ENCODE measurements around the gene SEC14L1. TPM values are rescaled to one million over a fixed set of nuclear protein-coding genes. Genes with fewer than 3 reads are reported as not detected.
A peak's percentile ranks its signal among the peaks of the same experiment; 100 is the strongest.
"Not testable (repeated sequence)": the region's sequence is repeated elsewhere in the genome, so short reads cannot be mapped to it uniquely, and the experiment has no call there.

The SEC14L1 gene
- polyA plus RNA-seq (ENCODE audit: insufficient read length in 4 of 4): 100 to 1,000 TPM in 1 of 4 donors, 10 to 100 TPM in 3; 83.3 to 103 (median 92.6) TPM

DNA sequence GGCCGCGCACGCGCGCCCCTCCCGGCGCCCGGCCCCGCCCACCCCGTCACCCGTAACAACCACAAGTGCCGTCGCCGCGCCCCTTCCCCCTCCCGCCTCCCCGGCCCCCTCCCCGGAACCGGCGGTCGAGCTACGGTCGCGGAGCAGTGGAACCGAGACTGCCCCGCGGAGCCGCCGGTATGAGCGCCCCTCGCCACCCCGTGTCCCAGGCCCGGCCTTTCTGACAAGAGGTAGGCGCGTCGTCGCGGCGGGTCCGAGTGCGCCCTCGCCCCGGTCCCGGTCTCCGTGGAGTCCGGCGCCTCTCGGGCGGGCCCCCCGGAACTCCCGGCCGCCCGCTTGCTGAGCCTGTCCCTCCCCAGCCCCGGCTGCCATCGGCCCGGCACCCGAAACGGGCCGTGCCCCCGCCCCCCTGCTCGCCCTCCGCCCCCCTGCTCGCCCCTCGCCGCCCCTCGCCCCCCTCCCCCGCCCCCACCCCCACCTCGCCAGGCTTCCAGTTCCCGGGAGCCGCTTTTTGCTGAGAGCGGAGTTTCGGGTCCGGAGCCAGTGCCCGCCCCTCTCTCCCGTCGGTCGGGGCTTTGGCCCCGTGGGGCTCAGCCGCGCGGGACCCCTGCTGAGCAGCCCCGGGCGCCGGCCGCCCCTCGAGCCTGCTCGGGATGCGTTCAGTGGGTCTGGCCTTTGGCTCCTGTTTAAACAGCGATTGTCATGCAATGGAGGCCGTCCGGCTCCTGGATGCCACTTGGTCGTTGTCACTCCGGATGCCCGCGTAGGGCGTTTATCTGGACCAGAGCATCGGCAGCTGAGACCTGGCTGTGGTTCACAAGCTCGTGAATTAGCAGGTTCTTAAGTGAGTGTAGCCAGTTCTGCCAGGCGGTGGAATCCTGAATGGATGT lies at the start of gene SEC14L1:
SEC14L1 (plus strand) TSS at position 92 of the 890 bp plus-strand sequence. CDS start 2,628 bp downstream, outside the sequence.
- no peak for DNase-seq (ENCODE audit: low read depth in 4 of 4, low spot score in 2 of 4)

DNA sequence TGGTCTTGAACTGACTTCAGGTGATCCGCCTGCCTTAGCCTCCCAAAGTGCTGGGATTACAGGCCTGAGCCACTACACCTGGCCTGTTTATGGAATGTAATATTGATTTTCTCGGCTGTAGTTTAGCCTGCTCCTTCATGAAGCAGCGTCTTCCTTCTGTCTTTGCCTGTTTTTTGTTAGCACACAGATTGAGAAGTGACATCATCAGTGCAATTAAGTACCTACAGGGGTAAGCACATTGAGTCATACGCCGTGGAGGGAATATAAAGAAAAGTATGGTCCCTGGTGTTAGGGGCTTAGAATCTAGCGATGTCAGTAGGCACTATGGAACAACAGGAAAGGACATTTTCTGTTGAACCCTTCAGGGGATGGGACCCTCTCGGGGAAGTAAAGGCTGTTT lies 48.7 kb upstream of the SEC14L1 start:
- DNase-seq (ENCODE audit: low read depth in 4 of 4, low spot score in 2 of 4): no peak

DNA sequence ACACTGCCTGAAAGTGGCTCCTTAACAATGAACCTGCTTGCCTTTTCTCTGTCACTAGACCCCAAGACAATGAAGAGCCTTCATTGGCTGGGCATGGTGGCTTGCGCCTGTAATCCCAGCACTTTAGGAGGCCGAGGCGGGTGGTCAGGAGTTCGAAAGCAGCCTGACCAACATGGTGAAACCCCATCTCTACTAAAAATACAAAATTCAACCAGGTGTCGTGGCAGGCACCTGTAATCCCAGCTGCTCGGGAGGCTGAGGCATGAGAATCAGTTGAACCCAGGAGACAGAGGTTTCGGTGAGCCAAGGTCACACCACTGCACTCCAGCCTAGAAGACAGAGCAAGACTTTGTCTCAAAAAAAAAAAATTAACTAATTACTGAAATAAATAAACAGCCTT lies 45.3 kb upstream of the SEC14L1 start:
- DNase-seq (ENCODE audit: low read depth in 4 of 4, low spot score in 2 of 4): no peak

DNA sequence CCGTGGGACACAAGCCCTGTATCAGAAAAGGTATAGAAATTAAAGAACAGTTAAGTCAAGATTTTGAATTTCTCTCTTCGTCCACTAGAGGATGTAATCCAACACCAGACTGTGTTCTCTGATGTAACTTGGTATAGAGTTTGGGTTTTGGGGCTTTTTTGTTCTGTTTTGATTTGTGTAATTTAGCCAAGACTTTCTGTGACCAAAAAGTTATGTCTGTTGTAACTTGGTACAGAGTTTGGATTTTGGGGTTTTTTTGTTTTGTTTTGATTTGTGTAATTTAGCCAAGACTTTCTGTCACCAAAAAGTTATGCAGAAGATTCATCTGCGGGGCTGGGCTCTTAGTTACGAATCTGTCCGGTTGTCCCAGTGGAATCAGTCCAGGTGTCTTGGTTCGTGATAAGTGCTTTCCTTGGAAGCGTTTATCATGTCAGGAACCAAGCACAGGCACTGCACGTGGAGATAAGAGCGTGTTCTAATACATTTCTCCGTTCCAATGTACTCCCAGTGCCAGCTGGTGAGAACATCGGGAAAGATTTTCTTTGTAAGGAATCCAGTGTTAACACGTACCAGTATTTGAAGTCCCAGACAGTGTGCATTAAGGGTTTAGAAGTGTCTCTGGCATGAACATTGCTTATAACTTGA lies 44.1 kb upstream of the SEC14L1 start:
- no peak for DNase-seq (ENCODE audit: low read depth in 4 of 4, low spot score in 2 of 4)

DNA sequence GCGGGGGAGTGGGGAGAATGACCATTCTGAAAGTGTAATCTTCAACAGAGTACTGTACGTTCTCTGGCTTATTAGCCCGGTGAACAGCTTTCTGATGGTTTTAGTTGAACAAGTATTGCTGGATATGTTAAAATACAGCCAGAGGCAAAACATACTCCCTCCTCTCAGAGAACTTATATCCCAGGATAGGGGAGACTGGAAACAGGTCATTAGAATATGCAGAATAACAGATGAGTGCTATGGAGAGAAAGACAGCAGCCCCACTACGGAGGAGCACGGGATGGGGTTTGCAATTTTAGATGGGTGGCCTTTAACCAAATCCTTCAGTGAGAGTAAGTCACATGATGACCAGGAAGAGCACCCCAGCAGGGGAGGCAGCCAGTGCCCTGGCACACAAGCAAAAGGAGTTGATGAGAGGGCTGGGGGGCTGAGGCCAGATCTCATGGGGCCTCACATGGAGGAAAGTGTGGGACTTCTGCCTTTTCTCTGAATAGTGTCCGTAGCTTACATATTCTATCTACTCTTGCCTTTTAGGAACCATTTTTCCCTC lies 43.1 kb upstream of the SEC14L1 start:
- no peak for DNase-seq (ENCODE audit: low read depth in 4 of 4, low spot score in 2 of 4)

DNA sequence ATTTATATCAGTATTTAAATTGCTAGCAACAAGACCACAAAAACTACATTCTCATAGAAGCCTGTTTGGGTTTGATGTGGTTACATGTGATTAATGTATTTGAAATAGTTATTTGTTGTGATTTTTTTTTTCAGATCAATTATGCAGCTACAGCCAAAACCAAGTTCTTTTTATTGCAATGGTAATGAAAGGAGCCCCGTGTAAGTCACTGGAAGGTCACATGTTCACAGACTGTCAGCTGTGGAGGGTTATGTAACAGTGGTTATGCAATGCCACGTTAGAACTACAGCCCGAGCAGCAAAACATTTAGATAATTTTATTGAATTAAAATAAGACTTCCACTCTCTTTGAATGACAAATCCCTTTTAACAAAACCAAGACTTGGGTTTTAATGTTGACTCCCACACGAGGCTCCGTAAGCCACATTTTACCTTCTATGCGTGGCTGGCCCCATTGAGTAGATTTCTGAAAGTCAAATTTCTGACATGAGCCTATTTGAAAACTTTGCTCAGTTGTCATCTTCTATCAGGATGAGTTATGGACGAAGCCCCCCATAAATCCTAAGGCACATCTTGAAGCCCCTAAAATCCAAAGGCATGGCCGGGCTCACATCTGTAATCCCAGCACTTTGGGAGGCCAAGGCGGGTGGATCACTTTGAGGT lies 41.8 kb upstream of the SEC14L1 start:
- DNase-seq (ENCODE audit: low read depth in 4 of 4, low spot score in 2 of 4): no peak

DNA sequence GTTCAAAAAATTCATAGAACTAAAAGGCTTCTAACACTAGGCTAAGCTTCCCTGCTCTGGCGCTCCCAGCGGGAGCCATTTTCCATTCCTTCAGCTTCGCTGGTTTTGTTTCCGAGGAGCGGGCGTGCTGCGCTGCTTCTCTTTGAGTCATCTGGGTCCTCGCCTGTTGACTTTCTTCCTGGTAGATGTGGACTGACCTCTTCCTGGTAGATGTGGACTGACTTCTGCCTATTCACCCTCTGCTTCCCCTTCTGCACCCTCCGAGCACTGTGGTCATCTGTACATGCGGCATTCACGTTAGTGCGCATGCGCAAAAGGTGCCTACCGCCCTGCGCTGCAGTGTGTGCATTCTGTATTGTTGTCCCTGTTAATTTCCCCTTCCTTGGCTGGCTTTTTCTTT lies 40.8 kb upstream of the SEC14L1 start:
- DNase-seq (ENCODE audit: low read depth in 4 of 4, low spot score in 2 of 4): no peak

DNA sequence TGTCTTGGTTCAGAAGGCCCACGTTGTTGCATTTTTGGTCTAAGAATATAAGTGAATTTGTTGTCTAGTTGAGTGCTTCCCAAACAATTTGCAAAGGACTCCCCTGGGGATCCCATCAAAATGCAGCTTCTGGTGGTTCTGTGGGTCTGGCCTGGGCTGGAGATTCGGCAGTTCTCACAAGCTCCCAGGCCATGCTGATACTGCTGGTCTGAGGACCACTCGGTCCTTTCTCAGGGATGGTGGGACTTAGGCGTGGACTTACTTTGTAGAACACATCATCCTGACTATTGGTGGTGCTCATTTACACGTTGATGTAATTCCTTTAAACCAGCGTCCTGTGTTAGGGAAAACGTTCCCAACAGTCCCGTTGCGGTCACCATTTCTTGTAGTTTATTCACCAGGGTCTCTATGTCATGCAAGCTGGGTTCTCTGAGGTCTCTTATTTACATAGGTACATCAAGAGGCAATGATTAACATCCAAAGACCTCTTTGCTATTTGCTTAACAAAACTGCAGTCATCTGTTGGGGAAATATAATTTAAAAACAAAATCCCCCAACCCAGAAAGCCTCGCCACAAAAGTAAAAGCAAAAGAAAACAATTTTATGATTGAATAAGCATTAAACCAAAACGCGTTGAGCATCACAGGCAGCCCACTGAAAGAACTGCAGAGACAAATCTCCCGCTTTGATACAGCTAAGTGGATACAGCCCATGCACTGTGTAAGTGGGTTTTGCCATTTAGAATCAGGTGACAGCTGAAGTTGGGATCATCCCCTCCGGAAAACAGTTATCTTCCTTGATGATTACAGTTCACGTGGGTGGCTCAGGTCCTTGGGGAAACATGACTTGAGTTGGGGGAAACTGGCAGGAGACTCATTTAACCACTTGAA lies 39.0 kb upstream of the SEC14L1 start:
- no peak for DNase-seq (ENCODE audit: low read depth in 4 of 4, low spot score in 2 of 4)

DNA sequence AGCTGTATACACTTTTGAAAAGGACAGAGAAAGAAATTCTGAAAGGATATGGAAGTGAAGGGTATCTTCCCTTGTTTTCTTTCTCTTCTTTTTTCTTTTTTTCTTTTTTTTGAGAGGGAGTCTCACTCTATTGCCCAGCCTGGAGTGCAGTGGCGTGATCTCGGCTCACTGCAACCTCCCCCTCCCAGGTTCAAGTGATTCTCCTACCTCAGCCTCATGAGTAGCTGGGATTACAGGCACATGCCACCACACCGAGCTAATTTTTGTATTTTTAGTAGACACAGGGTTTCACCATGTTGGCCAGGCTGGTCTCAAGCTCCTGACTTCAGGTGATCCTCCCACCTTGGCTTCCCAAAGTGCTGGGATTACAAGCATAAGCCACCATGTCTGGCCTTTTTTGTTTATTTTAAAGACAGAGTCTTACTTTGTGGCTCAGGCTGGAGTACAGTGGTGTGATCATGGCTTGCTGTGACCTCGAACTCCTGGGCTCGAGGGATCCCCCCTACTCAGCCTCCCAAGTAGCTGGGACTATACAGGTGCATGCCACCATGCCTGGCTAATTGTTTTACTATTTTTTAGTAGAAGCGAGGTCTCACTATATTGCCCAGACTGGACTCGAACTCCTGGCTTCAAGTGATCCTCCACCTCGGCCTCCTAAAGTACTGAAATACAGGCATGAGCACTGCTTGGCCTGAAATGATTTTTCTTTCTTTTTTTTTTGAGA lies 38.2 kb upstream of the SEC14L1 start:
- not testable (repeated sequence) for DNase-seq (ENCODE audit: low read depth in 4 of 4, low spot score in 2 of 4)

DNA sequence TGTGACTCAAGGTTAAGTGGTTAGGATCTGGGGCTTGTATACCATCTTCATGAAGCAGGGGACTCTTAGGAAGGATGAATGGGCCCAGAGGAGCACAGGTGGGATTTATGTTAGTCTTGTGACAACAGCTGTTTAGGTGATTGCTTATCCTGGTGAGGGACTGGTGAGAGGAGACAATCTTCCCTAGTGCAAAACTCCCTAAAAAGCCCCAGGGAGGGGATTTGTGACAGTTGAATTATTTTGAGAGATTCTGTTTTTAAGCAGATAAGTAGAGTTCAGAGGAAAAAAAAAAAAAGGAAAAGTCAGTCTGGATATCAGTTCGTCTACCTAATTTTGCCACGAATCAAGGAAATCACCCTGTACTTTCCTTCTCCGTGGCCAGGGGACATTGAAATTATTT lies 35.1 kb upstream of the SEC14L1 start:
- DNase-seq (ENCODE audit: low read depth in 4 of 4, low spot score in 2 of 4): no peak

DNA sequence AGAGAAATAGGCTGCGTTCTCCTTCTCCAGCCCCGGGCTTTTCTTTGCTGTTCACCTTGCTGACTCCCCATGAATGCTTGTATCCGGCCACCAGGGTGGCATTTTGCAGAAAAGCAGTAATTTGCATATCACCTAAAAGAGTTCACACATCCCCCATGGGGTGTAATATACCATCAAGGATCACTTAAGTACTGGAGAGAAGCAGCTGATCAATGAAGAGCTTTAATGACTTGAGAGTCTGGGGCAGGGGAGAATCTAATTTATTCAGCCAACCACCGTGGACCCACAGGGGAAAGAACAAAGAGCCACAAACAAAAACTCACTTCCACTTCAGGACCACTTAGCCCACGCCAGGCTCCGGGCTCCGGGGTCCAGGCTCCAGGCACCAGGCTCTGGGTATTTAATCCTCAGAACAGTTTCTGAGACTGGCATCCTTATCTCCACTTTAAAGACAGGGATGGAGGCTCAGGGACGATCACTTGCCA lies 33.9 kb upstream of the SEC14L1 start:
- no peak for DNase-seq (ENCODE audit: low read depth in 4 of 4, low spot score in 2 of 4)

DNA sequence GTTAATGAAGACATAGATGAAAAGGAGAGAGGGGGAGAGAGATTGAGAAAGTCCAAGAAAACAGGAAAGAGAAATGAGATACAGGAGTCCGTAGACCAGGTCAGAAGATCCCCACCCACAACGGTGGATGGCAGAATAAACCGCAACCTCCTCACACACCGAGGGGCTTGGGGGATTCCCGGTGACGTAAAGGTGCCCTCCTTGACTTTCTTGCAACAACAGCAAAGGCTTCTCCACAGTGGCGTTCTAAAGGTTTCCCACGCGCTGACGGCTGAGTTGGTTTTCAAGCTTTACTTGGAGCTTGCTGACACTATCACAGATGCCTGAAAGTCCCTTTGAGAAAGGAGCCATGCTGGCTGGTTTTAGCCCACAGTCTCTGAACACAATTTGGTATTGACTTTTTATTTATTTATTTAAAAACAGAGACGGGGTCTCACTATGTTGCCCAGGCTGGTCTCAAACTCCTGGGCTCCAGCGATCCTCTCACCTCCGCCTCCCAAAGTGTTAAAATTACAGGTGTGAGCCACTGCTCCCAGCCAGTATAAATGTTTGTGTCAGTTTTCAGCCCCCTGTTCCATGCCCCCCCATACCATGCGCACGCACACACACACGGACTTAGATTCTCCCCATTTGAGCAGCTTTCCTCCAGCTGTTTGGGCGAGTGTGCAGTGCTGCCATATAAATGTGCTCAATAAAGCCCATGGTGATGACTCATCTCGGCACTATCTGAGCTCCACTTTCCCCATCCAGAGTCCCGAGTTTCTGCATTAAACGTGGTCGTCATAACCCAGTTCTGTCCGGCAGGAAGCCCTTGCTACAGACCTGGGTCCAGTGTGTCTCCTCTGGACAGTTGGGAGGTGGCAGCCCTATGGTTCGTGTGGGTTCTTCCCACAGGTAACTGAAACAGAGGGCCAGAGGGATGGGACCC lies 33.0 kb upstream of the SEC14L1 start:
- no peak for DNase-seq (ENCODE audit: low read depth in 4 of 4, low spot score in 2 of 4)

DNA sequence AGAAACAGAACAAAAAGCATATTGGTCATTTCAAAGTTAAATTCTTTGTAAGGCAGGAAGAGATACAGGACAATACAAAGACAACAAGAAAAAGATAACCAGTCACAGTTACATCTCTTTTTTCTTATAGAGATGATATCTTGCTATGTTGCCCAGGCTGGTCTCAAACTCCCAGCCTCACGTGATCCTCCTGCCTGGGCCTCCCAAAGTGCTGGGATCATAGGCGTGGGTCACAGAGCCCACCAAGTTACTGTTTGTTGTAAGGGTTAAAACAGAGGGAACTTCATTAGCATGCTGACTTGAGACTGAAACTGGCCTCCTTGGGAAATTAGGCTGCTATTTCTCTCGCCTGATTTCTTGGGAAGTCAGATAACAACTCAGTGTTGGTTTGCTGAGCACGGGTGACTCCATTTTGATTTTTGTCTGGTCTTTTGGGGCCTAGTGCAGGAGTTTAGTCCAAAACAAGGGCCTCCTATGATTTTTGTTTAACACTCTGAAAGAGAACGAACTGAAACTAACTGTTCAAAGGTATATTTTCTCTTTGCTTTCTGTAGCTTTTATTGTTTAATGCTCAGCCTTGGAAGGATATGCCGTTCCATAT lies 31.5 kb upstream of the SEC14L1 start:
- no peak for DNase-seq (ENCODE audit: low read depth in 4 of 4, low spot score in 2 of 4)

DNA sequence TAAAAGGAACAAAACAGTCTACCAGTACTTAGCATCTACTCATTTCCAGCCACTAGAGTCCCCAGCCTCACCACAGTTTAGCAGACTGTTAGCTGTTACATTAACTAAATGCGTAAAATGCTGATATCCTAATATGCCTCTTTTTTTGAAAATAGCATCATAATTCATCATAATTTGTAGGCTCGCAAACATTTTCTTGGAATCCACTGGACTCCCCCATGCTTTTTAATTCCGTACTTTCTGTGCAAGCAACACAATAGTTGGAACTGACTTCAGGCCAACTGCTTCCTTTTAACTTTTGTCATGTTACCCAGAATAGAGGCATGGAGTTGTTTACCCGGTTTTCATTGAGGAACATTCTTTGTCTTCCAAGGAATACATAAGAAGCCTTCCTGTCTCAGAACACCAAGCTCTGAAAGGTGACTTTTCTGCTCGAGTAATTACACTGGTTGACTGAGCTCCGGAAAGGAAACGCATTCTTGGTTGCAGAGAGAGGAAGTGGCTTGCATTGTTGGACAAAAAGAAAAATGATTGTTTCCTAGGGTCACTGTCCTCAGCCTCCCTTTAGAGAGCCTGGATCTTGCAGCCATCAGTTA lies 30.9 kb upstream of the SEC14L1 start:
- DNase-seq (ENCODE audit: low read depth in 4 of 4, low spot score in 2 of 4): peak in 2 of 4 donors; percentile 75 to 81

DNA sequence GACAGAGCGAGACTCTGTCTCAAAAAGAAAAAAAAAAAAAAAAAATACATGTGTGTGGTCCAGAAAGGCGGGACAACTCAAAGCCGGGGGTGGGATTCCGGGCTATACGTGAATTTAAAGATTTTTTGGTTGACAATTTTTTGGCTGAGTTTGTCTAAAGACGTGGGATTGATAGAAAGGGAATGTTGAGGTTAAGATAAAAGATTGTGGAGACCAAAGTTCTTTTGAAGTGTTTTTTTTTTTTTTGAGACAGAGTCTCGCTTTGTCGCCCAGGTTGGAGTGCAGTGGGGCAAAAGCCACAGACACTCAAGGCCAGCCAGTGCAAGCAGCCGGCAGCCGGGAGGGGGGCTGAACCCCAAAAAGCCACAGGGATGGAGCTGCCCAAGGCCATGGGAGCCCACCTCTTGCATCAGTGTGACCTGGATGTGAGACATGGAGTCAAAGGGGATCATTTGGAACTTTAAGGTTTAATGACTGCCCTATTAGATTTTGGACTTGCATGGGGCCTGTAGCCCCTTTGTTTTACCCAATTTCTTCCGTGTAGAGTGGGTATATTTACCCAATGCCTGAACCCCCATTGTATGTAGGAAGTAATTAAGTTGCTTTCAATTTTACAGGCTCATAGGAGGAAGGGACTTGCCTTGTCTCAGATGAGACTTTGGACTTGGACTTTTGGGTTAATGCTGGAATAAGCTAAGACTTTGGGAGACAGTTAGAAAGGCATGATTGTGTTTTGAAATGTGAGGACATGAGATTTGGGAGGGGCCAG lies 29.4 kb upstream of the SEC14L1 start:
- not testable (repeated sequence) for DNase-seq (ENCODE audit: low read depth in 4 of 4, low spot score in 2 of 4)

DNA sequence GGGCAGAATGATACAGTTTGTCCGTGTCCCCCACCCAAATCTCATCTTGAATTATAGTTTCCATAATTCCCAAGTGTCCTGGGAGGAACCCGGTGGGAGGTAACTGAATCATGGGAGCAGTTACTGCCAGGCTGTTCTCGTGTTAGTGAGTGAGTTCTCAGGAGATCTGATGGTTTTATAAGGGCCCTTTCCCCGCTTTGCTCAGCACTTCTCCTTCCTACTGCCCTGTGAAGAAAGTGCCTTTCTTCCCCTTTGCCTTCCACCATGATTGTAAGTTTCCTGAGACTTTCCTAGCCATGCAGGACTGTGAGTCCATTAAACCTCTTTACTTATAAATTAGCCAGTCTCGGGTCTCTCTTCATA lies 28.9 kb upstream of the SEC14L1 start:
- DNase-seq (ENCODE audit: low read depth in 4 of 4, low spot score in 2 of 4): no peak

DNA sequence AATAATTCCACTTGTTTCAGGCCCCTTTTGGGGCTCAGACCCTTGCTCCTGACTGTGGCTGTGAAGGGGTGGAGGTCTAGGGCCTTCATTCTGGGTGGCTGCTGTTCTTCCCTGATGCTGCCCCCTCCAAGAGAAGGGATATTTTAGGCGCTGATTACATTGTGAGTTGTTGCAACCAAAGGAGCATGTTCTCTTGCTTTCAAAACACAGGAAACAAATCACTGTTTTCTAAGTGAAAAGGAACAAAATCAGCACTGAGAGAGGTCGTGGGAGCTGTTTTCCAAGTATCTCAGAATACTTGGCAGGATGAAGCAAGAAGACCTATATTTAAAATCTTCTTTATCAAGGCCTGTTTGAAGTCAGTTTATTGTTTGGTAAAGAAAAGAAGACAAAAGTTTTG lies 25.3 kb upstream of the SEC14L1 start:
- DNase-seq (ENCODE audit: low read depth in 4 of 4, low spot score in 2 of 4): no peak
